Uterus (tissue), 2 donors: ENCODE measurements around the gene MCTP1.

Experiments
- POLR2A ChIP-seq, 2 donors: fragments of 450-650 bp; IDR thresholded peaks; one replicate each; pipeline ENCODE4 v1.6.1; 2016; ENCODE audit warnings: antibody characterized with exemption in 2 of 2, mild to moderate bottlenecking in 1 of 2, moderate library complexity in 1 of 2
- TF ChIP-seq, protein P1 (sequence below), 4 experiments: fragments of 200-600 bp in 2 of 4; fragments of 450-650 bp in 2 of 4; sonication (generic) in 2 of 4; IDR thresholded peaks; one replicate each; pipeline ENCODE4 v1.5.1; 2016 to 2019; ENCODE audit warnings: antibody characterized with exemption in 4 of 4, mild to moderate bottlenecking in 2 of 4, moderate library complexity in 1 of 4

DNA sequence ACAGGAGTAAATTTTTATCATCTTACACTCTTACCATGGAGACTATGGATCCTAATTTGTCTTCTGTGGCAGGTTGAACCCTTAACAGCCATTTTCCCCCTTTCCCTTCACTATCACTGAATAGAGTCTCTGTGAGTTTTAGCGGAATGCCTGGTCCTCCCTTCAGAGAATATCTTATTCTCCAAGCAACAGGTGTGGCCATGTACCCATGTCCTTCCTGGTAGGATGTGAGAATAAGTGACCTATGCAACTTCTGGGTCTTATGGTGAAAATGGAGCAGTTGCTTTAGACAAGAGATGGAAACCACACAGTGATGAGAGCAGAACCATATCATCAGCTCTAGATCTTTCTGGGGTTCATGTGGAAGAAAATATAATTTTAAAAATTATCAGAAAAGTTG lies 312.6 kb downstream of the MCTP1 start:
- TF ChIP-seq, protein P1, sequence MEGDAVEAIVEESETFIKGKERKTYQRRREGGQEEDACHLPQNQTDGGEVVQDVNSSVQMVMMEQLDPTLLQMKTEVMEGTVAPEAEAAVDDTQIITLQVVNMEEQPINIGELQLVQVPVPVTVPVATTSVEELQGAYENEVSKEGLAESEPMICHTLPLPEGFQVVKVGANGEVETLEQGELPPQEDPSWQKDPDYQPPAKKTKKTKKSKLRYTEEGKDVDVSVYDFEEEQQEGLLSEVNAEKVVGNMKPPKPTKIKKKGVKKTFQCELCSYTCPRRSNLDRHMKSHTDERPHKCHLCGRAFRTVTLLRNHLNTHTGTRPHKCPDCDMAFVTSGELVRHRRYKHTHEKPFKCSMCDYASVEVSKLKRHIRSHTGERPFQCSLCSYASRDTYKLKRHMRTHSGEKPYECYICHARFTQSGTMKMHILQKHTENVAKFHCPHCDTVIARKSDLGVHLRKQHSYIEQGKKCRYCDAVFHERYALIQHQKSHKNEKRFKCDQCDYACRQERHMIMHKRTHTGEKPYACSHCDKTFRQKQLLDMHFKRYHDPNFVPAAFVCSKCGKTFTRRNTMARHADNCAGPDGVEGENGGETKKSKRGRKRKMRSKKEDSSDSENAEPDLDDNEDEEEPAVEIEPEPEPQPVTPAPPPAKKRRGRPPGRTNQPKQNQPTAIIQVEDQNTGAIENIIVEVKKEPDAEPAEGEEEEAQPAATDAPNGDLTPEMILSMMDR (IDR thresholded peaks at IDR 0.05), result no peak
- TF ChIP-seq POLR2A (IDR thresholded peaks at IDR 0.05), result no peak
